PFSK-1 (cell line): Measurements from ENCODE around the gene GGT6.

ENCODE experiments used
- FOXP2 ChIP-seq: optimal IDR thresholded peaks from 2 replicates; pipeline ENCODE3; 2011; ENCODE audit warnings: borderline replicate concordance, control low read depth, inconsistent platforms; ENCODE audit not compliant: insufficient read depth; ENCODE audit errors: extremely low read length, extremely low read depth
- POLR2AphosphoS5 ChIP-seq: IDR thresholded peaks from 2 replicates; pipeline ENCODE4 v1.6.1; 2012; ENCODE audit warnings: low read depth, mild to moderate bottlenecking, control low read depth, low read length, moderate library complexity
- REST ChIP-seq, 2 experiments: IDR thresholded peaks; 2 replicates each; pipeline versions ENCODE4 v1.6.1 to v1.8.0; 2011 to 2012; ENCODE audit warnings: low read depth in 2 of 2, low read length in 2 of 2, control low read depth in 1 of 2, inconsistent platforms in 1 of 2, mild to moderate bottlenecking in 1 of 2, moderate library complexity in 1 of 2; ENCODE audit not compliant: insufficient read depth in 1 of 2
- SIN3A ChIP-seq: IDR thresholded peaks from 2 replicates; pipeline ENCODE4 v1.6.1; 2012; ENCODE audit warnings: mild to moderate bottlenecking, low read length, moderate library complexity, borderline replicate concordance; ENCODE audit not compliant: insufficient read depth
- TAF1 ChIP-seq: IDR thresholded peaks from 2 replicates; pipeline ENCODE4 v1.6.1; 2012; ENCODE audit warnings: low read length, control low read depth, borderline replicate concordance; ENCODE audit not compliant: insufficient read depth

Gene GGT6

GRCh38 chr17:4543557-4544026, 16.8 kb downstream of the GGT6 start:
- TF ChIP-seq REST (IDR thresholded peaks at IDR 0.05; ENCODE audit: insufficient read depth in 1 of 2, low read depth in 2 of 2, low read length in 2 of 2) = no peak
- TF ChIP-seq POLR2AphosphoS5 = 0 out of 2 replicates have a peak, but pooled peaks have one; percentile 0

GRCh38 chr17:4542726-4543191, 17.6 kb downstream of the GGT6 start:
- TF ChIP-seq TAF1 (no peak), REST (IDR thresholded peaks at IDR 0.05; ENCODE audit: insufficient read depth in 1 of 2, low read depth in 2 of 2, low read length in 2 of 2) (no peak), POLR2AphosphoS5 (no peak), FOXP2 (no peak), SIN3A (no peak)

- TF ChIP-seq TAF1 = no peak
- TF ChIP-seq REST (IDR thresholded peaks at IDR 0.05; ENCODE audit: insufficient read depth in 1 of 2, low read depth in 2 of 2, low read length in 2 of 2) = no peak
- no peak for TF ChIP-seq SIN3A
- no peak for TF ChIP-seq FOXP2
- TF ChIP-seq POLR2AphosphoS5 = no peak
Measured at GRCh38 chr17:4542003-4542725, 18.2 kb downstream of the GGT6 start.

GRCh38 chr17:4541328-4542002, 18.9 kb downstream of the GGT6 start:
- TF ChIP-seq FOXP2 (no peak), REST (IDR thresholded peaks at IDR 0.05; ENCODE audit: insufficient read depth in 1 of 2, low read depth in 2 of 2, low read length in 2 of 2) (no peak), SIN3A (no peak), TAF1 (no peak), POLR2AphosphoS5 (no peak)
